ENCODE measurements around the gene NR2C2.

NR2C2 gene

GRCh38 chr3:15063656-15064286 lies 116.4 kb downstream of the NR2C2 start:
- in situ Hi-C loops (cut with HindIII; ENCODE audit: low sequenced_read_pairs): no loop called here
- H3K4me3 ChIP-seq (ENCODE audit: low read depth, low read length): peak overlapping the region; percentile 92

DNA sequence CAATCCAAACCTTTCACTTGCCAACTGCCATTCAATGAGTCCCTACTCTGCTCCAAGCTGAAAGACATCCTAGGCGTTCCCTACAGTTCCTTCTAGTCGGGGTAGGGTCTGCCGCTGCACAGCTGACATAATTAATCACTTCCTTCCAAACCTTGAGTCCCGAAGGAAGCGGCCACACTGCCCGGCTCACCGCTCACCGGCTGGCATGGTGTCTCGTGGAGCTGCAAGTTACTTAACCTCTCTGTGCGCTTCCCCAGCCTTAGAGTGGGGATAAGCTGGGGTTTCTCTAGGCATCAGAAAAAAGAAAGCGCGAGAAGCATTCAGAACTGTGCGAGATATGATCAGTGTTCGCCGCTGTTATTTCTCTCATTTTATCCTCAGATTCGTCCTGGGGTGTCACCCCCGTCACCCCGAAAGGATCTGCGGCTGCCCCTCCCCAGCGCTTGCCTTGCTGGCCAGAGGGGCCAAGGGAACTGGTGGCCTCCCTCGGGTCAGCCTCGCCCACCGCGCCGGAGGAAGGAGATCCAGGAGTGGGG lies 117.0 kb downstream of the NR2C2 start:
- peak overlapping the region; percentile 92 for H3K4me3 ChIP-seq (ENCODE audit: low read depth, low read length)
- DNase-seq (ENCODE audit: low read depth, low spot score): peak; percentile 29
- TF ChIP-seq, protein P1, sequence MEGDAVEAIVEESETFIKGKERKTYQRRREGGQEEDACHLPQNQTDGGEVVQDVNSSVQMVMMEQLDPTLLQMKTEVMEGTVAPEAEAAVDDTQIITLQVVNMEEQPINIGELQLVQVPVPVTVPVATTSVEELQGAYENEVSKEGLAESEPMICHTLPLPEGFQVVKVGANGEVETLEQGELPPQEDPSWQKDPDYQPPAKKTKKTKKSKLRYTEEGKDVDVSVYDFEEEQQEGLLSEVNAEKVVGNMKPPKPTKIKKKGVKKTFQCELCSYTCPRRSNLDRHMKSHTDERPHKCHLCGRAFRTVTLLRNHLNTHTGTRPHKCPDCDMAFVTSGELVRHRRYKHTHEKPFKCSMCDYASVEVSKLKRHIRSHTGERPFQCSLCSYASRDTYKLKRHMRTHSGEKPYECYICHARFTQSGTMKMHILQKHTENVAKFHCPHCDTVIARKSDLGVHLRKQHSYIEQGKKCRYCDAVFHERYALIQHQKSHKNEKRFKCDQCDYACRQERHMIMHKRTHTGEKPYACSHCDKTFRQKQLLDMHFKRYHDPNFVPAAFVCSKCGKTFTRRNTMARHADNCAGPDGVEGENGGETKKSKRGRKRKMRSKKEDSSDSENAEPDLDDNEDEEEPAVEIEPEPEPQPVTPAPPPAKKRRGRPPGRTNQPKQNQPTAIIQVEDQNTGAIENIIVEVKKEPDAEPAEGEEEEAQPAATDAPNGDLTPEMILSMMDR (IDR thresholded peaks at IDR 0.05; ENCODE audit: low read depth, low read length): no peak
- in situ Hi-C loops (cut with HindIII; ENCODE audit: low sequenced_read_pairs): no loop called here

More at GRCh38 chr3:15063656-15064286, 116.4 kb downstream of the NR2C2 start:
- no peak for DNase-seq (ENCODE audit: low read depth, low spot score)
- TF ChIP-seq, protein P1 (IDR thresholded peaks at IDR 0.05; ENCODE audit: low read depth, low read length): no peak

DNA sequence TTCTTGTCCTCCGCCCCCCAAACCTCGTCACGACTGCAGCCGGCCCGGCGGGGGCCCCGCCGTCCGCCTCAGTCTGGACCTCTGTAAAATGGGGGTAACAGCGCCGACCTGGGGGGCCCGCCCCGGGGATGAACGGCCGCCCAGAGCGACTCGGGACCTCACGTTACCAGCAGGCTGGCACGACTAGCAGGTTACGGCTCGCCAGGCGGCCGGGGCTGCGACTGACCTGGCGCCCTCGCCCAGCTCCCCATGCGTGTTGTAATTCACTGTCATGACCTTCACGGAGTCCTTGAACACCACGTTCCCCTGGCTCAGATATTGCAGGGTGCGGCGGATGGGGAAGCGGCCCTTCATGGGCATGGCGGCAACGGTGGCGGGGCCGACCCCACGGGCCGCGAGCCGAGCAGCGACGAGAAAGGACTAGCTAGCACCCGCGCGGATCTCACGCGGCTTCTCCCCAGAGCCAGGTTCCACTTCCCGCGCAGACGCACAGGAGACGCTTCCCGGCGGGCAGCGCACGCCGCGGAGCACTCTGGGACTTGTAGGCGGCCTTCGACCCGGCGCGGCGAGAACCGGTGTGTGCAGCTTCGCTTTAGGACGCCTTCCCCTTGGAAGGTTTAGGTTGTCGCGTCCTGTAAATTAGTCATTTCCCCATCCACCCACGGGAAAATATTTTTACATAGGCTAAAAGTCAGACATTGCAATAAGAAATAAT lies 117.6 kb downstream of the NR2C2 start, which contains the start of gene MRPS25:
TSS of gene MRPS25 (minus strand) at position 481 of the 715 bp plus-strand sequence. CDS start at position 360, 121 bp downstream.
- in situ Hi-C loops (cut with HindIII; ENCODE audit: low sequenced_read_pairs): no loop called here
- peak; percentile 95 for DNase-seq (ENCODE audit: low read depth, low spot score)
- H3K4me3 ChIP-seq (ENCODE audit: low read depth, low read length): peak within 1 kb of the TSS; percentile 92
- TF ChIP-seq, protein P1 (IDR thresholded peaks at IDR 0.05; ENCODE audit: low read depth, low read length): no peak

- peak overlapping the region; percentile 92 for H3K4me3 ChIP-seq (ENCODE audit: low read depth, low read length)
- TF ChIP-seq, protein P1 (IDR thresholded peaks at IDR 0.05; ENCODE audit: low read depth, low read length): no peak
- DNase-seq (ENCODE audit: low read depth, low spot score): no peak
- in situ Hi-C loops (cut with HindIII; ENCODE audit: low sequenced_read_pairs): no loop called here
Observed at GRCh38 chr3:15065550-15066007, 118.2 kb downstream of the NR2C2 start.

DNA sequence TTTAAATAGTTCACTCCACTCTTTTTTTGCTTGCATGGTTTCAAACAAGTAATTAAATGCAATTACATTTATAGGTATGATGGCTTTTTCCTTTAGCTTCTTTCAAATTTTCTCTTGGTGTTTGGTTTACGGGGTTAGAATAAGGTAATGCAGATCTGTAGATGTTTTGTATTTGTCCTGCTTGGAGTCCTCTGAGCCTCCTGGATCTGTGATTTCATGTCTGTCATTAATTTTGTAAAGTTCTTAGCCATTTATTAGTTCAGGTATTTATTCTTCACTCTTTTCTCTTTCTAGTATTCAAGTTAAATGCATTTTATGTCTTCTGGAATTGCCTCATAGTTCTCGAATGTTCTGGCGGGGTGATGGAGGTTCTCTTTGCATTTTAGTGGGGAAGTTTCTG lies 119.1 kb downstream of the NR2C2 start:
- TF ChIP-seq, protein P1 (IDR thresholded peaks at IDR 0.05; ENCODE audit: low read depth, low read length): no peak
- DNase-seq (ENCODE audit: low read depth, low spot score): no peak
- H3K4me3 ChIP-seq (ENCODE audit: low read depth, low read length): no peak overlapping the region
- in situ Hi-C loops (cut with HindIII; ENCODE audit: low sequenced_read_pairs): no loop called here

GRCh38 chr3:15069441-15069840 lies 122.1 kb downstream of the NR2C2 start:
- H3K4me3 ChIP-seq (ENCODE audit: low read depth, low read length): no peak overlapping the region
- in situ Hi-C loops (cut with HindIII; ENCODE audit: low sequenced_read_pairs): no loop called here
- no peak for DNase-seq (ENCODE audit: low read depth, low spot score)
- TF ChIP-seq, protein P1 (IDR thresholded peaks at IDR 0.05; ENCODE audit: low read depth, low read length): no peak
